ENCODE measurements around the gene EMILIN1. TPM values are rescaled to one million over a fixed set of nuclear protein-coding genes. Genes with fewer than 3 reads are reported as not detected.

Gene EMILIN1
- total RNA-seq, 4 donors from 2014 or later = 6.8 to 18.2 (median 11.3) TPM

DNA sequence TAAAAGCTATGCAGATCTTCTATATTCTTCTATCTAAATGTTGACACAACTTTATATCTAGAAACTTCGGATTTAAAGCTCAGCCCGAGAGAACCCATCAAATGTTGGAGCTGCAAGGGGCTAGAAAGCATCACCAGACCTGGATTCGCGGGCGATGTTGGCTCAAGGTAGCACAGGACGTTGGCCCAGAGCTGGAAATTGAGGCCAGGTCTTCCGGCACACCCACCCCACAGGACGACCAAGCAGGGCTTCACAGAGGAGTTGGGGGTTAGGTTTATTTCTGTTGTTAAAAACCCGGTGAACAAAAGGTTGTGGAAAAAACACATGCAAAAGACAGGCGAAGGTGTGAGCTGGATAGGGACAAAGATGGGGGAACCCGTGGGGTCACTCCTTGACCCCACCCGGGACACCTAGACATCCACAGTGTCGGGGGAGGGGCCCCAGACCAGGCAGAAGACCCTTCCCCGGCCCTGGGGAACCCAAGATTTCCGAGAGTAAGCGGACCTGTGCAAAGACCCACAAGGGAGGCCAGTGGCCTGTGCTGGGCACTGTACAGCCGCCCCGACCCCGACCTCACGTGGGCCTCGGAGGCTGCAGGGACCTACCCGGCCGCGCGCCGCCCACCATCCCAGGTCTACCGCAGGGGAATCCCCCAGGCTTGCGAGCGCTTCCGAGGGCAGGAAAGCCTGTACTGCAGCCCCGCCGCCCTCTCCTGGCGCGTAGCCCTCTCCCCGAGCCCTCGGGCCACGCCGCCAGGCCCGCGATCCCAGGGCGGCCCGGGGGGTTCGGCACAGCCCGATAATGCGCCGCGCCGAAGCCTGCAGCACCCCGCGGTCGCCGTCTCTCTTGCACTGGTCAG is 28.8 kb upstream of the EMILIN1 start:
- no peak for ATAC-seq
- H3K4me1 ChIP-seq = peaks cover 11 to 13% of the 10 kb centered on the region in 2 donors
- H3K36me3 ChIP-seq = peaks cover 0 to 9% of the 10 kb centered on the region in 2 donors
- no peaks in the 10 kb centered on the region for H3K27me3 ChIP-seq
- DNase-seq = no peak
- TF ChIP-seq POLR2A (IDR thresholded peaks at IDR 0.05) = no peak
- TF ChIP-seq, protein P1, sequence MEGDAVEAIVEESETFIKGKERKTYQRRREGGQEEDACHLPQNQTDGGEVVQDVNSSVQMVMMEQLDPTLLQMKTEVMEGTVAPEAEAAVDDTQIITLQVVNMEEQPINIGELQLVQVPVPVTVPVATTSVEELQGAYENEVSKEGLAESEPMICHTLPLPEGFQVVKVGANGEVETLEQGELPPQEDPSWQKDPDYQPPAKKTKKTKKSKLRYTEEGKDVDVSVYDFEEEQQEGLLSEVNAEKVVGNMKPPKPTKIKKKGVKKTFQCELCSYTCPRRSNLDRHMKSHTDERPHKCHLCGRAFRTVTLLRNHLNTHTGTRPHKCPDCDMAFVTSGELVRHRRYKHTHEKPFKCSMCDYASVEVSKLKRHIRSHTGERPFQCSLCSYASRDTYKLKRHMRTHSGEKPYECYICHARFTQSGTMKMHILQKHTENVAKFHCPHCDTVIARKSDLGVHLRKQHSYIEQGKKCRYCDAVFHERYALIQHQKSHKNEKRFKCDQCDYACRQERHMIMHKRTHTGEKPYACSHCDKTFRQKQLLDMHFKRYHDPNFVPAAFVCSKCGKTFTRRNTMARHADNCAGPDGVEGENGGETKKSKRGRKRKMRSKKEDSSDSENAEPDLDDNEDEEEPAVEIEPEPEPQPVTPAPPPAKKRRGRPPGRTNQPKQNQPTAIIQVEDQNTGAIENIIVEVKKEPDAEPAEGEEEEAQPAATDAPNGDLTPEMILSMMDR (IDR thresholded peaks at IDR 0.05 in 4 of 5, conservative IDR thresholded peaks at IDR 0.05 in 1 of 5) = no peak
- in situ Hi-C loops (cut with MboI; ENCODE audit: low sequenced_read_pairs in 4 of 4) = no loop called here
- peak overlapping the region; percentile 78 to 92 (median 84) for H3K4me3 ChIP-seq
- H3K27ac ChIP-seq = peak overlapping the region; percentile 93 to 96 (median 93)
- intact Hi-C loops (cut with DNase I; ENCODE audit: low total_unique reads) = loop anchor here (1.0 kb wide), 2 partner anchors 16 to 37 kb away; partner anchors contain the start of gene KHK
- no peaks in the 10 kb centered on the region for H3K9me3 ChIP-seq

DNA sequence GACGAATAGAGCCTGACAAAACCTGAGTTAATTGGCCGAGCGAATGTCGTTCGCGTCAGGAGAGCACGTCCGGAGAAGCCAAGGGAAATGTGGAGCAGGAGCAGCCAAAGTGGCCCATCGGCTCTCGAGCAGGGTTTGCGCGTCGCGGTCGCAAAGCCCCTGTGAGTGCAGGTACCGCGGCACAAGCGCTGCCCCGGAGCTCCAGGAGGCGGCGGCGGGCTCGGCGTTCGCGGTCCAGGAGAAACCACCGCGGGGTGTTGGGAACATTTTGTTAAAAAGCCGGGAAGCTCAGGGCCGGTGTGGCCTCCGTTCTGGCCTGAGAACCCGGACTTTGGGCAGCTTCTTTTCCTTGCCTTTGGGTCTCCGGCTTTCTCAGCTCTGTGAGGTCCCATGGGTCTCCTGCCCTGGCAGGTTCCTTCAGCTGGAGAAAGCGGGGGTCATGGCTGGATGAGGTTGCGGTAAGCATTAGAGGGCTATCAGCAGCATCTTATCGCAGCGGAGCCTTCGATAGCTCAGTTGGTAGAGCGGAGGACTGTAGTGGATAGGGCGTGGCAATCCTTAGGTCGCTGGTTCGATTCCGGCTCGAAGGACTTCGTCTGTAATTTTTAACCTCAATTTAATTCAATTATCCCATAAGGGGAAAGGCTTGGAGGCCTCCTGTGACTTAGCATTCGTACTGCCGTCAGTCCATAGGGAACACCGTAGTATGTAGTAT is 28.0 kb upstream of the EMILIN1 start:
- Histone ChIP-seq H3K27me3 (no peaks in the 10 kb centered on the region), H3K4me3 (peak overlapping the region; percentile 78 to 92 (median 84)), H3K27ac (peak overlapping the region; percentile 93 to 96 (median 93)), H3K4me1 (peaks cover 11 to 13% of the 10 kb centered on the region in 2 donors), H3K9me3 (no peaks in the 10 kb centered on the region), H3K36me3 (peaks cover 0 to 17% of the 10 kb centered on the region in 2 donors)
- intact Hi-C loops (cut with DNase I; ENCODE audit: low total_unique reads) = loop anchor here (1.0 kb wide), 2 partner anchors 17 to 36 kb away; partner anchors contain the start of gene KHK
- ATAC-seq = peak; percentile 80 to 83
- in situ Hi-C loops (cut with MboI; ENCODE audit: low sequenced_read_pairs in 4 of 4) = no loop called here
- TF ChIP-seq POLR2A (IDR thresholded peaks at IDR 0.05) = peak in 1 of 2 donors; percentile 9
- TF ChIP-seq, protein P1 (IDR thresholded peaks at IDR 0.05 in 4 of 5, conservative IDR thresholded peaks at IDR 0.05 in 1 of 5) = peak; percentile 61 to 73 (median 67)
- peak; percentile 81 to 91 for DNase-seq

DNA sequence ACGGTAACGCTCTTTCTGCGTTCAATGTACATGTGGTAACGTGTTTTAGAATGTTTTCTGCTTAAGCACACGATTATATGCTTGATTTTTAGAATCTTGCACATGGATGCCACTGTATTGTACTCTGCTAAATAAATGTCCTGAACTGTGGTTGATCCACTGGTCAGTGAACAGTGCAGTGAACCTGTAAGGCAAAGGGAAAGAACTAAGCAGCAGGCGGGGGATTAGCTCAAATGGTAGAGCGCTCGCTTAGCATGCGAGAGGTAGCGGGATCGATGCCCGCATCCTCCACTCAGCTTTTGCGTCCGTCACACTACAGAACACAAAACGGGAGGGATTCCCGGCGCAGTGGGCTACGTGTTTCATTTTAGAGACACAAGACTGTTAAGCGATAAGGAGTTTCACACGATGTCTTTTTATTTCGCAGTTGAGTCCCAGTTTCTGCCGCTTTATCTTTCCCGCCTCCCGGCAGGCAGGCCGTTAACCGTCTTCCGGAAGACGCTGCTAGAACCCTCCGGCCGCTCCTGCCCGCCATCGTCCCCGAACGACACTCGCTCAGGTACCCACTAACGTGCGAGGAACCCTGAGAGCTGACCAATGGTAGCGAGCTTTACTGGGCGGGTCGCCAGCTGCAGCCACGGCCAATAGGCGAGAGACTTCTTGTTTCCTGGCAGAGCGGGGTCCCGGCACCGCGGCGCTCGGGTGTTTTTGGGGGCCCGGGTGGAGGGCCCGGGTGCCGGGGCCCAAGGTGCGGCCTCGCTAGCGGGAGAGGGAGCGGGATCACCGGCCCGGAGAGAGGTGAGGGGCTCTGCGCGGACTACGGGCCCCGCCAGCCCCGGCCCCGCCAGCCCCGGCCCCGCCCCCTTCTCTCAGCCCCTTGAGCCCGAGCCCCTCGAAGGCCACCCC is 27.2 kb upstream of the EMILIN1 start, which contains the start of gene AGBL5:
Gene AGBL5 (plus strand): TSS at position 673 of the 906 bp plus-strand sequence. CDS start 1,291 bp downstream, outside the sequence.
- TF ChIP-seq, protein P1 (IDR thresholded peaks at IDR 0.05 in 4 of 5, conservative IDR thresholded peaks at IDR 0.05 in 1 of 5) = no peak
- TF ChIP-seq POLR2A (IDR thresholded peaks at IDR 0.05) = peak; percentile 69 to 72
- peak within 1 kb of the TSS; percentile 93 to 96 (median 93) for H3K27ac ChIP-seq
- H3K36me3 ChIP-seq = peaks cover 0 to 25% of the 10 kb centered on the region in 2 donors
- intact Hi-C loops (cut with DNase I; ENCODE audit: low total_unique reads) (loop anchor here (1.0 kb wide), 2 partner anchors 18 to 35 kb away; partner anchors contain the start of gene KHK), in situ Hi-C loops (cut with MboI; ENCODE audit: low sequenced_read_pairs in 4 of 4) (no loop called here)
- DNase-seq (peak; percentile 94 to 96), ATAC-seq (peak; percentile 76 to 79)
- peak within 1 kb of the TSS; percentile 78 to 92 (median 84) for H3K4me3 ChIP-seq
- no peaks in the 10 kb centered on the region for H3K27me3 ChIP-seq
- H3K4me1 ChIP-seq = peaks cover 11 to 13% of the 10 kb centered on the region in 2 donors
- H3K9me3 ChIP-seq = no peaks in the 10 kb centered on the region

All from gastrocnemius medialis (tissue), 4 donors.